K562 (cell line): ENCODE data around the gene E2F2. TPM values are rescaled to one million over a fixed set of nuclear protein-coding genes. Genes with fewer than 3 reads are reported as not detected.
A peak's percentile ranks its signal among the peaks of the same experiment; 100 is the strongest.

Experiments
- GABPB1 ChIP-seq: sonication (generic); formaldehyde crosslinking; IDR thresholded peaks from 2 replicates; pipeline ENCODE4 v1.8.0; 2022; ENCODE audit warnings: mild to moderate bottlenecking, missing genetic modification reagents
- KDM5B ChIP-seq: fragments of 200-600 bp; sonication (generic); IDR thresholded peaks from 2 replicates; pipeline ENCODE4 v1.6.1; 2012; ENCODE audit warnings: low read depth, mild to moderate bottlenecking, moderate library complexity, low read length, control low read depth, inconsistent platforms; ENCODE audit not compliant: insufficient replicate concordance
- LCOR ChIP-seq: sonication (generic); formaldehyde crosslinking; IDR thresholded peaks from 2 replicates; pipeline ENCODE4 v1.8.0; 2022; ENCODE audit warnings: mild to moderate bottlenecking, missing genetic modification reagents
- MTA3 ChIP-seq: fragments of 450-650 bp; formaldehyde crosslinking; IDR thresholded peaks from 2 replicates; pipeline ENCODE4 v1.6.1; 2017; ENCODE audit warnings: mild to moderate bottlenecking, borderline replicate concordance
- PURB ChIP-seq: sonication (generic); formaldehyde crosslinking; IDR thresholded peaks from 2 replicates; pipeline ENCODE4 v1.9.0; 2021; ENCODE audit warnings: low read depth, mild to moderate bottlenecking, missing genetic modification reagents
- TBL1XR1 ChIP-seq, 2 experiments: IDR thresholded peaks; 2 replicates each; pipeline ENCODE4 v1.6.1; 2012; ENCODE audit warnings: improper control_type of control experiment in 2 of 2, low read length in 2 of 2, mild to moderate bottlenecking in 1 of 2
- ZNF699 ChIP-seq: fragments of 250-450 bp; sonication (Bioruptor Pico); IDR thresholded peaks from 2 replicates; pipeline ENCODE4 v1.8.0; 2021; ENCODE audit warnings: mild to moderate bottlenecking, moderate library complexity; ENCODE audit not compliant: insufficient replicate concordance
- polyA plus RNA-seq, 8 experiments: library from polyadenylated mRNA; depleted of rRNA in 4 of 8; stranded (reverse) in 5 of 8; unstranded in 3 of 8; fragments of >200 nt; fragmentation: Nextera tagmentation in 2 of 8; fragmentation: Illumina TruSeq in 1 of 8; extraction: Ambion mirVana in 2 of 8; extraction: Trizol in 1 of 8; gene quantifications; 2 replicates each; pipeline versions ENCODE4 v1.2.1 to v1.2.3, GENCODE V29; 2011 to 2014; ENCODE audit warnings: inconsistent platforms in 1 of 8, missing spikeins in 1 of 8
- total RNA-seq, 7 experiments: library from RNA; depleted of rRNA in 6 of 7; stranded (reverse); fragments of >200 nt in 6 of 7; fragmentation: Illumina TruSeq in 2 of 7; extraction: Trizol in 2 of 7; gene quantifications; 2 replicates each; pipeline versions ENCODE4 v1.2.1 to v1.2.3, GENCODE V29; 2011 to 2021; ENCODE audit warnings: low replicate concordance in 1 of 7
- TF ChIP-seq, protein P1 (sequence below), 2 experiments: fragments of 450-650 bp; formaldehyde crosslinking in 1 of 2; IDR thresholded peaks; 2 replicates each; pipeline versions ENCODE4 v1.4.0 to v1.6.1; 2014 to 2020; ENCODE audit warnings: mild to moderate bottlenecking in 2 of 2, borderline replicate concordance in 1 of 2, low read depth in 1 of 2
- TF ChIP-seq, protein P2 (sequence below): fragments of 450-650 bp; IDR thresholded peaks from 2 replicates; pipeline ENCODE4 v1.7.1; 2018; ENCODE audit warnings: mild to moderate bottlenecking, low read depth; ENCODE audit not compliant: partially characterized antibody
- TF ChIP-seq, protein P3 (sequence below): fragments of 250-450 bp; sonication (Bioruptor Pico); IDR thresholded peaks from 2 replicates; pipeline ENCODE4 v1.5.0; 2020; ENCODE audit warnings: mild to moderate bottlenecking, borderline replicate concordance
- TF ChIP-seq, protein P4 (sequence below): fragments of 450-650 bp; formaldehyde crosslinking; IDR thresholded peaks from 2 replicates; pipeline ENCODE4 v1.4.0; 2020; ENCODE audit warnings: mild to moderate bottlenecking, moderate library complexity

Gene E2F2
- total and polyA plus RNA-seq, 9 of the 15 experiments (the other 6 are each of a cell fraction or from before 2014, with no cell fraction given) = 3.1 to 25.3 (median 11.4) TPM

DNA sequence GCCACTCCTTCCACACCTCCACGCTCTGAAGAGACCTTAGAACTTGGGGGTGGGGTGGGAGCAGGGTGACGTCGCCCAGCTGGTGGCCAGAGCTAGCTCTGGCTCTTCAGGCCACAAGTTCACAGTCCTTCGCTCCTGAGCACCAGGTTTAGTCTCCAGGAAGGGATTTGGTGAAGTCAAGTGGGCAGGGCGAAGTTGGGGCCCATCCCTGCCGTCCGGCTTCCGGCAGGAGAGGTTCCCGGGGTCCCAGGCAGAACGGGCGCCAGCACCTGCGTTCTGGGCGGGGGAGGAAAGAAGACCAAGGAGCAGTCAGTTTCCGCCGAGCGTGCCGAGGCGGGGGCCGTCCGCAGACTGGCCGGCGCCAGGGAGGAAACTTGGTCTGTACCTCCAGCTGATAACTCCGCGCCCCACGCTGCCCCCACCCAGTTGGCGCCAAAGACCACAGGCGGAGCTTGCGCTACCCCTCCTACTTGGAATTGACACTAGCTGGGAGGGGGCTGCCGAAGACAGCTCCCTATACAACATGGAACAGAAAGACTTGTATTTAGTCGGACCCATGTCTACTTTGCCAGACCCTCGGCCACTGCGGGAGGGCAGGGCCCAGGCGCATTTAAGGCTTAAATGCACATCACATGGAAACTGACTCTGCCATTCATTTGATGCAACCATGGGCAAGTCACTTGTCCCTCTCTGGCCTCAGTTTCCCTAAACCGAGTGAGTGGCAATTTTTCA lies 27.3 kb upstream of the E2F2 start (continued):
- TF ChIP-seq, protein P1, sequence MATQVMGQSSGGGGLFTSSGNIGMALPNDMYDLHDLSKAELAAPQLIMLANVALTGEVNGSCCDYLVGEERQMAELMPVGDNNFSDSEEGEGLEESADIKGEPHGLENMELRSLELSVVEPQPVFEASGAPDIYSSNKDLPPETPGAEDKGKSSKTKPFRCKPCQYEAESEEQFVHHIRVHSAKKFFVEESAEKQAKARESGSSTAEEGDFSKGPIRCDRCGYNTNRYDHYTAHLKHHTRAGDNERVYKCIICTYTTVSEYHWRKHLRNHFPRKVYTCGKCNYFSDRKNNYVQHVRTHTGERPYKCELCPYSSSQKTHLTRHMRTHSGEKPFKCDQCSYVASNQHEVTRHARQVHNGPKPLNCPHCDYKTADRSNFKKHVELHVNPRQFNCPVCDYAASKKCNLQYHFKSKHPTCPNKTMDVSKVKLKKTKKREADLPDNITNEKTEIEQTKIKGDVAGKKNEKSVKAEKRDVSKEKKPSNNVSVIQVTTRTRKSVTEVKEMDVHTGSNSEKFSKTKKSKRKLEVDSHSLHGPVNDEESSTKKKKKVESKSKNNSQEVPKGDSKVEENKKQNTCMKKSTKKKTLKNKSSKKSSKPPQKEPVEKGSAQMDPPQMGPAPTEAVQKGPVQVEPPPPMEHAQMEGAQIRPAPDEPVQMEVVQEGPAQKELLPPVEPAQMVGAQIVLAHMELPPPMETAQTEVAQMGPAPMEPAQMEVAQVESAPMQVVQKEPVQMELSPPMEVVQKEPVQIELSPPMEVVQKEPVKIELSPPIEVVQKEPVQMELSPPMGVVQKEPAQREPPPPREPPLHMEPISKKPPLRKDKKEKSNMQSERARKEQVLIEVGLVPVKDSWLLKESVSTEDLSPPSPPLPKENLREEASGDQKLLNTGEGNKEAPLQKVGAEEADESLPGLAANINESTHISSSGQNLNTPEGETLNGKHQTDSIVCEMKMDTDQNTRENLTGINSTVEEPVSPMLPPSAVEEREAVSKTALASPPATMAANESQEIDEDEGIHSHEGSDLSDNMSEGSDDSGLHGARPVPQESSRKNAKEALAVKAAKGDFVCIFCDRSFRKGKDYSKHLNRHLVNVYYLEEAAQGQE (IDR thresholded peaks at IDR 0.05; ENCODE audit: borderline replicate concordance) = peak; percentile 41; the same call in 1 of the 2 replicates
- TF ChIP-seq, protein P1 (CRISPR knock-in tag; IDR thresholded peaks at IDR 0.05; ENCODE audit: low read depth) = no peak
- TF ChIP-seq ZNF699 (CRISPR knock-in tag) (no peak), TBL1XR1 (IDR thresholded peaks at IDR 0.05; ENCODE audit: low read length in 2 of 2) (peak in 1 of 2 experiments; percentile 92; a peak in 2 of 4 replicates), MTA3 (peak; percentile 94), KDM5B (no peak), LCOR (CRISPR knock-in tag) (0 out of 2 replicates have a peak, but pooled peaks have one; percentile 15), GABPB1 (CRISPR knock-in tag) (no peak; the same call in none of the 2 replicates), PURB (CRISPR knock-in tag) (no peak)
- TF ChIP-seq, protein P2, sequence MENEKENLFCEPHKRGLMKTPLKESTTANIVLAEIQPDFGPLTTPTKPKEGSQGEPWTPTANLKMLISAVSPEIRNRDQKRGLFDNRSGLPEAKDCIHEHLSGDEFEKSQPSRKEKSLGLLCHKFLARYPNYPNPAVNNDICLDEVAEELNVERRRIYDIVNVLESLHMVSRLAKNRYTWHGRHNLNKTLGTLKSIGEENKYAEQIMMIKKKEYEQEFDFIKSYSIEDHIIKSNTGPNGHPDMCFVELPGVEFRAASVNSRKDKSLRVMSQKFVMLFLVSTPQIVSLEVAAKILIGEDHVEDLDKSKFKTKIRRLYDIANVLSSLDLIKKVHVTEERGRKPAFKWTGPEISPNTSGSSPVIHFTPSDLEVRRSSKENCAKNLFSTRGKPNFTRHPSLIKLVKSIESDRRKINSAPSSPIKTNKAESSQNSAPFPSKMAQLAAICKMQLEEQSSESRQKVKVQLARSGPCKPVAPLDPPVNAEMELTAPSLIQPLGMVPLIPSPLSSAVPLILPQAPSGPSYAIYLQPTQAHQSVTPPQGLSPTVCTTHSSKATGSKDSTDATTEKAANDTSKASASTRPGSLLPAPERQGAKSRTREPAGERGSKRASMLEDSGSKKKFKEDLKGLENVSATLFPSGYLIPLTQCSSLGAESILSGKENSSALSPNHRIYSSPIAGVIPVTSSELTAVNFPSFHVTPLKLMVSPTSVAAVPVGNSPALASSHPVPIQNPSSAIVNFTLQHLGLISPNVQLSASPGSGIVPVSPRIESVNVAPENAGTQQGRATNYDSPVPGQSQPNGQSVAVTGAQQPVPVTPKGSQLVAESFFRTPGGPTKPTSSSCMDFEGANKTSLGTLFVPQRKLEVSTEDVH = peak; percentile 97
- TF ChIP-seq, protein P3, sequence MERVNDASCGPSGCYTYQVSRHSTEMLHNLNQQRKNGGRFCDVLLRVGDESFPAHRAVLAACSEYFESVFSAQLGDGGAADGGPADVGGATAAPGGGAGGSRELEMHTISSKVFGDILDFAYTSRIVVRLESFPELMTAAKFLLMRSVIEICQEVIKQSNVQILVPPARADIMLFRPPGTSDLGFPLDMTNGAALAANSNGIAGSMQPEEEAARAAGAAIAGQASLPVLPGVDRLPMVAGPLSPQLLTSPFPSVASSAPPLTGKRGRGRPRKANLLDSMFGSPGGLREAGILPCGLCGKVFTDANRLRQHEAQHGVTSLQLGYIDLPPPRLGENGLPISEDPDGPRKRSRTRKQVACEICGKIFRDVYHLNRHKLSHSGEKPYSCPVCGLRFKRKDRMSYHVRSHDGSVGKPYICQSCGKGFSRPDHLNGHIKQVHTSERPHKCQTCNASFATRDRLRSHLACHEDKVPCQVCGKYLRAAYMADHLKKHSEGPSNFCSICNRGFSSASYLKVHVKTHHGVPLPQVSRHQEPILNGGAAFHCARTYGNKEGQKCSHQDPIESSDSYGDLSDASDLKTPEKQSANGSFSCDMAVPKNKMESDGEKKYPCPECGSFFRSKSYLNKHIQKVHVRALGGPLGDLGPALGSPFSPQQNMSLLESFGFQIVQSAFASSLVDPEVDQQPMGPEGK (CRISPR knock-in tag) = no peak
- TF ChIP-seq, protein P4, sequence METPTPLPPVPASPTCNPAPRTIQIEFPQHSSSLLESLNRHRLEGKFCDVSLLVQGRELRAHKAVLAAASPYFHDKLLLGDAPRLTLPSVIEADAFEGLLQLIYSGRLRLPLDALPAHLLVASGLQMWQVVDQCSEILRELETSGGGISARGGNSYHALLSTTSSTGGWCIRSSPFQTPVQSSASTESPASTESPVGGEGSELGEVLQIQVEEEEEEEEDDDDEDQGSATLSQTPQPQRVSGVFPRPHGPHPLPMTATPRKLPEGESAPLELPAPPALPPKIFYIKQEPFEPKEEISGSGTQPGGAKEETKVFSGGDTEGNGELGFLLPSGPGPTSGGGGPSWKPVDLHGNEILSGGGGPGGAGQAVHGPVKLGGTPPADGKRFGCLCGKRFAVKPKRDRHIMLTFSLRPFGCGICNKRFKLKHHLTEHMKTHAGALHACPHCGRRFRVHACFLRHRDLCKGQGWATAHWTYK (CRISPR knock-in tag) = no peak; the same call in 1 of the 2 replicates
